Fibroblast of lung (primary cell): Measurements from ENCODE around the gene PYGL.

ENCODE experiments used
- CTCF ChIP-seq, 2 donors: IDR thresholded peaks in 1 of 2; conservative IDR thresholded peaks in 1 of 2; 1 replicate in 1 of 2; 2 replicates in 1 of 2; pipeline ENCODE4 v1.5.1; 2011 to 2012; ENCODE audit warnings: low read length in 2 of 2, control low read depth in 1 of 2, inconsistent platforms in 1 of 2, low read depth in 1 of 2, mild to moderate bottlenecking in 1 of 2
- EZH2 ChIP-seq: IDR thresholded peaks from 2 replicates; pipeline ENCODE4 v1.5.1; 2012; ENCODE audit warnings: low read length, control low read depth, mild to moderate bottlenecking; ENCODE audit errors: missing control alignments

- TF ChIP-seq CTCF (conservative IDR thresholded peaks at IDR 0.05 in 1 of 2, IDR thresholded peaks at IDR 0.05 in 1 of 2; ENCODE audit: low read depth in 1 of 2, low read length in 2 of 2) (no peak), EZH2 (no peak)
Observed at GRCh38 chr14:50936882-50937281, 7.4 kb downstream of the PYGL start.
